ENCODE measurements around the gene SETD1B.

DNA sequence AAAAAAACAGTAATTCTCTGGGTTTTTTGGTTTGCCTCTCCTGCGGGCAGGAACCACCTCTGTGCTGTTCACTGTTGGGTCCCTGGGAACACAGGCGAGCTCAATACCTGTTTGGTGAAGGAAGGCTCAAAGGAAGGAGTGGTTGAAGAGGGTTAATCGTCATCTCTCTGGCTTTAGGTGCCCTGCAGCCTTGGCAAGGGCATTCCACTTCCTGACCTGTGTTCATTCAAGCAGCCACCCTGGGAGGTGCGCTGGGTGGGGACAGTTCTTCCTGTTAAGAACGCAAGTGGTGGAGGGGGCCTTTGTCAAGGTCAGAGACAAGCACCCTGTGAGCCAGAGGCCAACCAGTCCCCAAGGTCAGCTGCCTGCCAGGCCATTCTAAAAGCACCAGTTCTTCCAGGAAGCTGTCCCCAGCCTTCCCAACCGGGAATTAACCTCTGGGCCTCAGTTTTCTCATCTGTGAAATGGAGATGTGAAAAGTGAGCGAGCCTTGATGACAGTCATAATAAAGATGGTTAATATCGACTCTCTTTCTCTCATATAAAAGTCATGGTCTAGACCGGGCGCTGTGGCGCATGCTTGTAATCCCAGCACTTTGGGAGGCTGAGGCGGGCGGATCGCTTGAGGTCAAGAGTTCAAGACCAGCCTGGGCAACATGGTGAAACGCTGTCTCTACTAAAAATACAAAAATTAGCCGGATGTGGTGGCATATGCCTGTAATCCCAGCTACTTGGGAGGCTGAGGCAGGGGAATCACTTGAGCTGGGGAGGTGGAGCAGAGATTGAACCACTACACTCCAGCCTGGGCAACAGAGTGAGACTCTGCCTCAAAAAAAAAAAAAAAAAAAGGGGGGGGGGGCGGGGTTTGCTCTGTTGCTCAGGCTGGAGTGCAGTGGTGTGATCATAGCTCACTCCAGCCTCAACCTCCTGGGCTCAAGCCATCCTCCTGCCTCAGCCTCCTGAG lies 16.5 kb upstream of the SETD1B start:
- TF ChIP-seq, protein P1, sequence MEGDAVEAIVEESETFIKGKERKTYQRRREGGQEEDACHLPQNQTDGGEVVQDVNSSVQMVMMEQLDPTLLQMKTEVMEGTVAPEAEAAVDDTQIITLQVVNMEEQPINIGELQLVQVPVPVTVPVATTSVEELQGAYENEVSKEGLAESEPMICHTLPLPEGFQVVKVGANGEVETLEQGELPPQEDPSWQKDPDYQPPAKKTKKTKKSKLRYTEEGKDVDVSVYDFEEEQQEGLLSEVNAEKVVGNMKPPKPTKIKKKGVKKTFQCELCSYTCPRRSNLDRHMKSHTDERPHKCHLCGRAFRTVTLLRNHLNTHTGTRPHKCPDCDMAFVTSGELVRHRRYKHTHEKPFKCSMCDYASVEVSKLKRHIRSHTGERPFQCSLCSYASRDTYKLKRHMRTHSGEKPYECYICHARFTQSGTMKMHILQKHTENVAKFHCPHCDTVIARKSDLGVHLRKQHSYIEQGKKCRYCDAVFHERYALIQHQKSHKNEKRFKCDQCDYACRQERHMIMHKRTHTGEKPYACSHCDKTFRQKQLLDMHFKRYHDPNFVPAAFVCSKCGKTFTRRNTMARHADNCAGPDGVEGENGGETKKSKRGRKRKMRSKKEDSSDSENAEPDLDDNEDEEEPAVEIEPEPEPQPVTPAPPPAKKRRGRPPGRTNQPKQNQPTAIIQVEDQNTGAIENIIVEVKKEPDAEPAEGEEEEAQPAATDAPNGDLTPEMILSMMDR (IDR thresholded peaks at IDR 0.05; ENCODE audit: low read length), result no peak
- TF ChIP-seq EZH2phosphoT487 (IDR thresholded peaks at IDR 0.05; ENCODE audit: low read length) (no peak), EZH2 (optimal IDR thresholded peaks at IDR 0.05; ENCODE audit: low read depth, low read length) (no peak)
